Measurements from ENCODE around the gene GREB1. TPM values are rescaled to one million over a fixed set of nuclear protein-coding genes. Genes with fewer than 3 reads are reported as not detected.

GREB1 gene
- total RNA-seq, 1 donor from 2014 or later: 9.0 TPM

DNA sequence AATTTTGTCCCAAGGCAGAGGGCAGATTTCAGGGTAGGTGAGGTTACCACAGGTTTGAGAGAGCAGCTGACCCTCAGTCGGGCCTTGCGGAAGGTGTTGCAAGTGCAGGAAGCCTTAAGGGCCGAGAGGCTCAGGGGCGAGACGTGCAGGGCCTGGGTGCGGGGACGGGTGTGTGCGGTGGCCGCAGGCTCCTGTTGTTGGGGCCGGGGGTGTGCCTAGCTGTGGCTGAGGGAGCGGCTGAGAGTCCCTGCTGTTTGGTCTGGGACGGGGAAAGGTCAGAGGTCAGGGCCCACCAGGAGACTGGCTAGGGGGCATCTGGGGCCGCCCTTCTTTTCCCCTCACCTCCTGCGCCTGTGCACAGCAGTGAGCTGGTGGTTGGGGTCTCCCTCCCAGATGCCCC lies 83.7 kb downstream of the GREB1 start:
- intact Hi-C loops (cut with DNase I): no loop called here
- DNase-seq (no peak), ATAC-seq (ENCODE audit: poor library complexity) (no peak)

DNA sequence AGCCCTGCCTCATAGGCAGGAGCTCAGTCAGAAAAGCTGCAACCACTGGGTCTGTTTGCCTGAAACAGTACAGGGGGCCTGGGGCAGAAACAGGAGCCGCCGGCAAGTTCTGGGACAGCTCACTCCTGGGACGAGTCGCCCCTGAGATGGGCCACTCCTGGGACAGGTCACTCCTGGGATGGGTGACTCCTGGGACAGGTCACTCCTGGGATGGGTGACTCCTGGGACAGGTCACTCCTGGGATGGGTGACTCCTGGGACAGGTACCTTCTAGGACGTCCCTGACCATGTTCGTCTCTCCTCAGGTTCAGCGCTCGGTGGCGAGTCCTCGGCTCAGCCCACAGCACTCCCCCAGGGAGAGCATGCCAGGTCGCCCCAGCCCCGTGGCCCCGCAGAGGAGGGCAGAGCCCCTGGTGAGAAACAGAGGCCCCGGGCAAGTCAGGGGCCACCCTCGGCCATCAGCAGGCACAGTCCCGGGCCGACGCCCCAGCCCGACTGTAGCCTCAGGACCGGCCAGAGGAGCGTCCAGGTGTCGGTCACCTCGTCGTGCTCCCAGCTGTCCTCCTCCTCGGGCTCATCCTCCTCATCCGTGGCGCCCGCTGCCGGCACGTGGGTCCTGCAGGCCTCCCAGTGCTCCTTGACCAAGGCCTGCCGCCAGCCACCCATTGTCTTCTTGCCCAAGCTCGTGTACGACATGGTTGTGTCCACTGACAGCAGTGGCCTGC lies 84.3 kb downstream of the GREB1 start:
- intact Hi-C loops (cut with DNase I): no loop called here
- ATAC-seq (ENCODE audit: poor library complexity): no peak
- no peak for DNase-seq

- DNase-seq (no peak), ATAC-seq (ENCODE audit: poor library complexity) (no peak)
- intact Hi-C loops (cut with DNase I): no loop called here
These were observed 84.8 kb downstream of the GREB1 start for GRCh38 chr2:11618708-11619062.

DNA sequence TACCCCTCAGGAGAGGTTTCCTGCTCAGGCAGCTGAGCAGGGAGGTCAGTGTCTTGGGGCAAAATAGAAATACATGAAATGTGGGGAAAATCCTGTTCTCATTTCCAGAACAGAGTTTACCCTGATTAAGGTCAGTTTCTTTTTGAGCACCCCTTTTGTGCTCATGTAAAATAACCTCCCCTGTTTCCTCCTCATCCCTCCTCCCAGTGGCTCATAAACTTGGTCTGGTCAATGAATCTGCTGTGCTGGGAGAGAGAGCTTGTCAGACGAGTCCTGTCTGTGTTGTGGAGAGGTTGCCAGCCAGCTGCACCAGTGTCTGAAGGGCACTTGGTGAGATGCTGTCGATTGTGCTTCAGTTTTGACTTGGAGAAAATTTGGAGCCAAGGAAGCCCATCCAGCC lies 87.6 kb downstream of the GREB1 start:
- no peak for ATAC-seq (ENCODE audit: poor library complexity)
- no peak for DNase-seq
- intact Hi-C loops (cut with DNase I): no loop called here

GRCh38 chr2:11622611-11623010 lies 88.8 kb downstream of the GREB1 start:
- intact Hi-C loops (cut with DNase I): no loop called here
- DNase-seq: no peak
- no peak for ATAC-seq (ENCODE audit: poor library complexity)

DNA sequence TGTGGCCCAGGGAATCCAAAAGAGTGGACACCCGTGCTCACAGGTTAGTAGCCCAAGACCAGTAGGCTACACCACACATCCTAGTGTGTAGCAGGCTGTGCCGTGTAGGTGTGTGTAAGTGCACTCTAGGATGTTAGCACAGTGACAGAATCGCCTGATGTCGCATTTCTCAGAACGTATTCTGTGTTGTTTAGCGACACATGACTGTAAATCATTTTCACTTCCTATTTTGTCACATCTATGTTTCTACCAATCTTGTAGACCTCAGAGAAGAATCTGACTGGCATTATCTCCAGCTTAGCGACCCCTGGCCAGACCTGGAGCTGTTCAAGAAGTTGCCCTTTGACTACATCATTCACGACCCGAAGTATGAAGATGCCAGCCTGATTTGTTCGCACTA lies 91.0 kb downstream of the GREB1 start:
- intact Hi-C loops (cut with DNase I): no loop called here
- ATAC-seq (ENCODE audit: poor library complexity) (no peak), DNase-seq (no peak)

DNA sequence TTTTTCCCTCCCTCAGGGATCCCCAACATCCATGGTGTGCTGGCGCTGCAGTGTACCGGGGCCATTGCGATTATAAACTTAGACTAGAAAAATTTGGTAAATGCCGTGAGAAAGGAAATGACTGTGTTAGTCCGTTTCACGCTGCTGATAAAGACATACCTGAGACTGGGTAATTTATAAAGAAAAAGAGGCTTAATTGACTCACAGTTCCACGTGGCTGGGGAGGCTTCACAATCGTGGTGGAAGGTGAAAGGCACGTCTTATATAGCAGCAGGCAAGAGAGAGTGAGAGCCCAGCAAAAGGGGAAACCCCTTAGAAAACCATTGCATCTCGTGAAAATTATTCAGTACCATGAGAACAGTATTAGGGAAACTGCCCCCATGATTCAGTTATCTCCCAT lies 91.8 kb downstream of the GREB1 start:
- DNase-seq: no peak
- no peak for ATAC-seq (ENCODE audit: poor library complexity)
- intact Hi-C loops (cut with DNase I): no loop called here

- intact Hi-C loops (cut with DNase I): no loop called here
- no peak for ATAC-seq (ENCODE audit: poor library complexity)
These were observed 94.8 kb downstream of the GREB1 start for GRCh38 chr2:11628675-11629074.

DNA sequence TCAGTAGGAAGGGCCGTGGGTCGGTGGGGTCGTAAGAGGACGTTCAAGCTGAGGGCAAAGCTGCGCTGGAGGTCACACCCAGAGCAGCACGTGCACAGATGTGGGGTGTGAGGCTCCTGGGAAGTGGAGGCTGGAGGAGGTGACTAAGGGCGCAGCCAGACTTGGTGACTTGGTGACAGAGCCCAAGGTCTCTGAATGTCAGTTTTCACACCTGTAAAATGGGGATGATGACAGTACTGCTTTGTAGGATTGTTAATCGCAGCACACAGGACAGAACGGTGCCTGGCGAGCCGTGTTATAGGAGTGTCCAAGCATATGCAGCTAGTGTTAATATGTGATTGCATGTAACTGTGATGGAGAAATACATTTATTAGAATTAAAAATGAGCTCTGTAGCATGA lies 95.4 kb downstream of the GREB1 start:
- DNase-seq (no peak), ATAC-seq (ENCODE audit: poor library complexity) (no peak)
- intact Hi-C loops (cut with DNase I): no loop called here

More at GRCh38 chr2:11628675-11629074, 94.8 kb downstream of the GREB1 start:
- no peak for DNase-seq

DNA sequence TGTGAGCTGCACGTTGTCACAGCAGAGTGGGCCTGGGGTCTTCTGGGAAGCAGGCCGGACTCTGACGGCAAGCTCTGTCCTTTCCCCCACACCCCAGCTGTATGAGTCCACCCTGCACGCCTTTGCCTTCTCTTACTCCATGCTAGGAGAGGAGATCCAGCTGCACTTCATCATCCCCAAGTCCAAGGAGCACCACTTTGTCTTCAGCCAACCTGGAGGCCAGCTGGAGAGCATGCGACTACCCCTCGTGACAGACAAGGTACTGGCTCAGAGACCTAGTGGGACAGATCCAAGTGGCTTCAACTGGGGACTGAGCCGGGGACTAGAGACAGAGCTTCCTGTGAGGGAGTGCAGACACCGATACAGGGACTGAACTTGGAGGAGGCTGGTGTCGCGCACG lies 96.0 kb downstream of the GREB1 start:
- peak; percentile 56 for ATAC-seq (ENCODE audit: poor library complexity)
- DNase-seq: no peak
- intact Hi-C loops (cut with DNase I): no loop called here

DNA sequence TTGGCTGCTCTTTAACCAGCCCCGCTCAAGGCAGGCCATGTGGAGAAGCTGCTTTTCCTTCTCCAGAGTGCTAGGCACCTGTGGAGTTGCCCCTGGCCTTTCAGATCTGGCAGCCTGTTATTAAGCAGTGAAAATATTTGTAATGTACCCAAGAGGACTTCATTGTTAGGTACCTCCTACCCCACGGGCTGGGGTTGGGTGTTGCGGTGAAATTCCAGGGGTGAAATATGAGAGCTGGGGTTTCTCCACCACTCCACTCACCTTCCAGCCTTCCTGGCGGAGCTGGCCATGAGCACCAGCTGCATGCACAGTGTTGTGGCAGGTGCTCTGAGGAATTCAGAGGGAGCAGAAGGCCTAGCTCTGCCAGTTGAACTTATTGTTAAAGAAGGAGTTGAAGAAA lies 97.0 kb downstream of the GREB1 start:
- intact Hi-C loops (cut with DNase I): no loop called here
- ATAC-seq (ENCODE audit: poor library complexity) (no peak), DNase-seq (no peak)

DNA sequence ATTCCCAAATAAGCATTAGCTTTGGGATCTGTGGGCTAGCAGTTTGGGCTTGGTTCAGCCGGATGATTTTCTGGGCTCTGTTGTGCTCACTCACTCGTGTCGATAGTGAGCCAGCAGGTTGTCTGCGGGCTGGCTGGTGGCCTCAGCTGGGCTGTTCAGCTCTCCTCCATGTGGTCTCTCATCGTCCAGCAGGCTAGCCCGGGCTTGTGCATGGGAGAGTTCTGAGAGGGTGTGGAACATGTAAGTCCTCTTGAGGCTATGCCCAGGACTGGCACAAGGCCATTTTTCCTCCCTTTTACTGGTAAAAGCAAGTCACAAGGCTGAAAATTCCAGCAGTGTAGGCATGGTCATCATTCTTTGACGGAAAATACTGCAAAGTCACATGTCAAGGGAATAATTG lies 97.6 kb downstream of the GREB1 start:
- DNase-seq (no peak), ATAC-seq (ENCODE audit: poor library complexity) (no peak)
- intact Hi-C loops (cut with DNase I): no loop called here

DNA sequence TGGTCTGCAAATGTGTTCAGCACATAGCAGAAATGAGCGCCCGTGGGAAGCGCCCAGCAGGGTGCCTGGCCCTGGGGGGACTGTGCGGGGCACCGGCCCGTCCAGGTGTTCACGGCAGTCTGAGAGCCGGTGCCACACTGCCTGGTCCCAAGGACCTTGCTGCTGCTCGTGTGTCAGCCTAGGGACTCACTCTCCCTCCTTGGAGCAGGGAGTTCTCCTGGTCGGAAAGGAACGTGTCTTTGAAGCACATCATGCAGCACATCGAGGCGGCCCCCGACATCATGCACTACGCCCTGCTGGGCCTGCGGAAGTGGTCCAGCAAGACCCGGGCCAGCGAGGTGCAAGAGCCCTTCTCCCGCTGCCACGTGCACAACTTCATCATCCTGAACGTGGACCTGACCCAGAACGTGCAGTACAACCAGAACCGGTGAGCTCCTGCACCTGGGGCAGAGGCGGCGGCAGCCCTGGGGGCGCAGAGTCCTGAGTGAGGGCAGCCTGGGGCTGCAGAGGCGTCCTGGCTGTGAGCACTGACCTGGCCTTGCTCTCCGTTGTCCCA lies 100.2 kb downstream of the GREB1 start:
- intact Hi-C loops (cut with DNase I): no loop called here
- no peak for ATAC-seq (ENCODE audit: poor library complexity)
- no peak for DNase-seq

GRCh38 chr2:11634584-11634983 lies 100.7 kb downstream of the GREB1 start:
- intact Hi-C loops (cut with DNase I): no loop called here
- no peak for DNase-seq
- ATAC-seq (ENCODE audit: poor library complexity): no peak

DNA sequence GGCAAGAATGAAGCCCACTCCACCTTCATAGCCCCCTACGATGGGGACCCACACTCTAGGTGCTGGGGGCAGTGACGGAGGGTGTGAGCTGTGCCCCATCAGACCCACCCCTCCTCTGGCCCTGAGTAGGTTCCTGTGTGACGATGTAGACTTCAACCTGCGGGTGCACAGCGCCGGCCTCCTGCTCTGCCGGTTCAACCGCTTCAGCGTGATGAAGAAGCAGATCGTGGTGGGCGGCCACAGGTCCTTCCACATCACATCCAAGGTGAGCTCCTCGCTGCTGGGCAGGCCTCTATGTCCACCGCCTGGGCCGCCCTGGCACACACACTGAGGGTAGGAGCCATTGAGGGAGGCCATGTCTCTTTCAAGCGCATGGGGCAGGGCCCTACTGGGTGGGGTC lies 101.3 kb downstream of the GREB1 start:
- ATAC-seq (ENCODE audit: poor library complexity) (no peak), DNase-seq (no peak)
- intact Hi-C loops (cut with DNase I): no loop called here

DNA sequence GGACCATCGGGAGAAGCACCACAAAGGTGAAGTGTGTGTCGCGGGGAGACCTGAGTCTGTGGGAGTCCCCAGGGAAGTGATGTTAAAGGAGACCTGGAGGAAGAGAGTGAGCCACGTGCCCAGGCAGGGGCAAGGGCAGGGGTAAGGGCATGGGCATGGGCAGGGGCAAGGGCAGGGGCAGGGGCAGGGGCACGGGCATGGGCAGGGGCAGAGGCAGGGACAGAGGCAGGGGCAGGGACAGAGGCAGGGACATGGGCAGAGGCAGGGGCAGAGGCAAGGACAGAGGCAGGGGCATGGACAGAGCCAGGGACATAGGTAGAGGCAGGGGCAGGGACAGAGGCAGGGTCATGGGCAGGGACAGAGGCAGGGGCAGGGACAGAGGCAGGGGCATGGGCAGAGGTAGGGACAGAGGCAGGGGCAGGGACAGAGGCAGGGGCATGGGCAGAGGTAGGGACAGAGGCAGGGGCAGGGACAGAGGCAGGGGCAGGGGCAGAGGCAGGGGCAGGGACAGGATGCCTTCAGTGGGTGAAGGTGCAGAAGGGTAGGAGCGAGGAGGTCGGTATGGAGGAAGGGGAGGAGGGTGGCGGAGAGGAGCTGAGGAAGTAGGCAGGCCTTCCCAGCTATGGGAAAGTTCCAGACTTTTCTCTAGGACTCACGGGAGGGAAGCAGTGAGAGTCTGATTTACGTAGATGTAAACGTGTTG lies 102.9 kb downstream of the GREB1 start:
- no peak for ATAC-seq (ENCODE audit: poor library complexity)
- intact Hi-C loops (cut with DNase I): no loop called here
- no peak for DNase-seq

DNA sequence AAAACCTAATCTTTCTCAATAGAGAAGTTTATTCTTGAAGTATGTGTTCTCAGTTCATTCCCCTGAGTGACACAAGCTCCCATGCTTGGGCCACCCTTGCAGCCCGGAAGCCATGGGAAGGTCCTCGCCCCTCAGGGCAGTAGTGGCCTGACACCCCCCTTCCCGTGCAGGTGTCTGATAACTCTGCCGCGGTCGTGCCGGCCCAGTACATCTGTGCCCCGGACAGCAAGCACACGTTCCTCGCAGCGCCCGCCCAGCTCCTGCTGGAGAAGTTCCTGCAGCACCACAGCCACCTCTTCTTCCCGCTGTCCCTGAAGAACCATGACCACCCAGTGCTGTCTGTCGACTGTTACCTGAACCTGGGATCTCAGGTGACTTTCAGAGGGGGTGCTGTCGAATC lies 103.7 kb downstream of the GREB1 start:
- ATAC-seq (ENCODE audit: poor library complexity): no peak
- intact Hi-C loops (cut with DNase I): no loop called here

DNA sequence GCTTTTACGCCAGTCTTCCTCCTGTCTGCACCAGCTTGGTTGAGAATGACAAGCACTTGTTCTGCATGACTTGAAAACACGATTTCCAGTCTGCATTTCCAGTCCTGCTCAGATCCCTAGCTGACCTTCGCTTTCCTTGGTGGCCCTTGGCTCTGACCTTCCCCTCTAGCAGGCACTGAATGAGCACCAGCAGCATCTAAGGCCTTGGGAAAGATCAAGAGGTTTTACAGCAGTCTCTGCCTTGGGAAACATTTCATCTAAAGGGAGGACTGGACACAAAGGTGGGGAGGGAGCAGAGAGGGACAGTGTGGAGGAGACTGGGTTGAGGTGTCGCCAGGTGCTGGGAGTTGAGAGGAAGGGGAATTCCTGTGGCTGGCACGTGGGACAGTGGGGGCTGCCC lies 105.7 kb downstream of the GREB1 start:
- intact Hi-C loops (cut with DNase I): no loop called here
- ATAC-seq (ENCODE audit: poor library complexity): no peak
- no peak for DNase-seq

More for the DNA sequence above, 103.7 kb downstream of the GREB1 start:
- DNase-seq: no peak

- intact Hi-C loops (cut with DNase I): no loop called here
- DNase-seq: no peak
These were observed 106.3 kb downstream of the GREB1 start for GRCh38 chr2:11640132-11640531.

DNA sequence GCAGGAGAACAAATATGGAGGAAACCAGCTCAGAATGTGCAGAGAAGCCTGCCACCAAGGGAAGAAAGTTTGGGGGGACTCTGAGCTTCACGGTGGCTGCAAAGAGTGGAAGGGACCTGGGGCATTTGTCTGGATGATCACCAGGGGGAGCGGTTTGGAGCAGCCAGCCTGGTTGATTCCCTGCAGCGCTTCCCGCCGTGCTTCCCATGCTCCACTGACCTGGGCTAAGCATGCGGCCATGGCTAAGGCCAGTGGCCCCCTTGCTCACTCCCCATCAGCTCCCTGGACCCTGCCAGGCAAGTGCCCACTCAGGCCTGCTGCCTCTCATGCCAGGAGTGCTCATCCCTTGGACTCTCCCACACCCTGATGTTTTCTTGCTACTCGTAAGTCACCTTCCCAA lies 109.1 kb downstream of the GREB1 start:
- ATAC-seq (ENCODE audit: poor library complexity): no peak
- DNase-seq: no peak
- intact Hi-C loops (cut with DNase I): no loop called here

More at GRCh38 chr2:11640132-11640531, 106.3 kb downstream of the GREB1 start:
- no peak for ATAC-seq (ENCODE audit: poor library complexity)

All from Right ventricle myocardium superior (tissue), 1 donor.